Stomach (tissue), 9 donors: ENCODE data around the gene TMEM255B. TPM values are rescaled to one million over a fixed set of nuclear protein-coding genes. Genes with fewer than 3 reads are reported as not detected.

Experiments used
- DNase-seq, 2 donors: peaks; one replicate each; pipeline versions ENCODE4 v3.0.0 to v3.0.0-alpha.2; 2013 to 2019
- H3K27ac ChIP-seq, 5 donors: fragments of 200-600 bp in 4 of 5; sonication (generic) in 4 of 5; one replicate each; pipeline ENCODE4 v1.5.1; 2013 to 2019; ENCODE audit warnings: mild to moderate bottlenecking in 1 of 5, moderate library complexity in 1 of 5
- H3K27me3 ChIP-seq, 3 donors: fragments of 200-600 bp; sonication (generic); one replicate each; pipeline ENCODE4 v1.5.1; 2017 to 2019; ENCODE audit warnings: mixed run types in 1 of 3
- H3K36me3 ChIP-seq, 4 donors: fragments of 200-600 bp; sonication (generic); 1 replicate in 3 of 4; 2 replicates in 1 of 4; pipeline ENCODE4 v1.5.1; 2016 to 2019
- H3K4me1 ChIP-seq, 4 donors: fragments of 200-600 bp; sonication (generic); one replicate each; pipeline ENCODE4 v1.5.1; 2016 to 2019
- H3K4me3 ChIP-seq, 4 donors: fragments of 200-600 bp; sonication (generic) in 3 of 4; one replicate each; pipeline ENCODE4 v1.5.1; 2016 to 2019; ENCODE audit warnings: mild to moderate bottlenecking in 1 of 4
- H3K9me3 ChIP-seq, 4 donors: fragments of 200-600 bp; sonication (generic); one replicate each; pipeline ENCODE4 v1.5.1; 2016 to 2019
- CTCF ChIP-seq, 7 experiments: fragments of 450-650 bp in 4 of 7; fragments of 200-600 bp in 3 of 7; sonication (generic) in 3 of 7; IDR thresholded peaks; one replicate each; pipeline ENCODE4 v1.5.1; 2016 to 2019; ENCODE audit warnings: antibody characterized with exemption in 7 of 7, control low read depth in 2 of 7, mild to moderate bottlenecking in 1 of 7
- EP300 ChIP-seq: sonication (generic); formaldehyde crosslinking; IDR thresholded peaks from one replicate; pipeline ENCODE4 v1.6.1; 2017; ENCODE audit warnings: antibody characterized with exemption
- POLR2A ChIP-seq, 4 donors: fragments of 450-650 bp; IDR thresholded peaks; one replicate each; pipeline ENCODE4 v1.6.1; 2016; ENCODE audit warnings: antibody characterized with exemption in 4 of 4, control low read depth in 2 of 4, mild to moderate bottlenecking in 1 of 4, moderate library complexity in 1 of 4
- POLR2AphosphoS5 ChIP-seq, 3 donors: sonication (generic); formaldehyde crosslinking; IDR thresholded peaks; one replicate each; pipeline ENCODE4 v1.6.1; 2016; ENCODE audit warnings: antibody characterized with exemption in 3 of 3
- WGBS, 5 donors: extraction: QIAGEN DNeasy Blood & Tissue Kit in 3 of 5; methylation state at CpG; one replicate each; pipeline versions ENCODE4 v1.1.5 to v1.1.7; 2013 to 2018; 5-methylcytosine and 5-hydroxymethylcytosine counted together
- intact Hi-C: fragments of 100-400 bp; cut with DNase I; formaldehyde crosslinking; loops from one replicate; pipeline ENCODE4 v1.15.1; 2023; ENCODE audit warnings: low total_unique reads
- polyA plus RNA-seq, 3 donors: library from polyadenylated mRNA; stranded (reverse); fragments of 200-250 nt; gene quantifications; one replicate each; pipeline ENCODE4 v1.2.3, GENCODE V29; 2013
- total RNA-seq, 5 donors: library from RNA; depleted of rRNA; stranded (reverse); fragments of >200 nt; gene quantifications; one replicate each; pipeline versions ENCODE4 v1.1.0 to v1.2.3, GENCODE V29; 2014 to 2016
- donor health status: healthy with polysubstance abuse.
- donor health status: Bipolar disorder and iron deficiency.
- donor health status: healthy.

The TMEM255B gene
- total and polyA plus RNA-seq, 8 donors = 1.3 to 7.9 (median 4.6) TPM; not detected in 1

DNA sequence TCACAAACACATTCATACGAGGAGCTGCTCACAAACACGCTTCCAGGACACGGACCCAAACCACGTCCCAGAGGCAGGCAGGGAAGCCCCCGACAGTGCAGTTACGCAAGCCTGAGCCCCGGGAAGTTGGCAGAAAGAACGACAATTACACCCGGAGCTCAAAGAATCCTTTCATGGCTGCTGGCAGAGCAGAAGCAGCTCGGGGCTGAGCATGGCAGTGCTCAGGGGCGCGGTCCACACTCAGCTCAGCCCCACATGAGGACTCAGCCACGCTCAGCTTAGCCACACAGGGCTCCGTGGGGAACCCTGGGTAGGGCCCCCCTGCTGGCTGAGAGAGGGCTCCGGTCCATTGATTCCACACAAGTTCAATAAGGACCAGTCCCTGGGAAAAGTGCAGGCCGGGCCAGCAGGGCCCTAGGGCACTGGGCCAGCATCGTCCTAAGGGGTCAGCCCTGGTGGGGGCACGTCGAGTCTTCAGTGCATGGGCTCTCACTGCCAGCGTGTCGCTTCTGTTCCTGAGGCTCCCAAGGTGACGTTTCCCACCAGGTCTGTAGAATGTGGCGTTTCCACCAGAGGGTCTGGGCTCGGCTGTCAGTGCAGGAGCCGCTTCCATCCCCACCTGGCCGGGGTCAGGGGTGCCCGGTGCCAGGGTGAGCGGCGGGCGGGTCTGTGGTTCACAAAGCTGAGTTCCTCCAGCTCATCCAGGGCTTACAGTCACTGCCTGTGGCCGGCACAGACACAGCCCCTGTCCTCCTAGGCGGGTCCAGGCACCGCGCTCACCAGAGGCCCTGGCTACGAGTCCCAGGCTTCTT is 81.7 kb downstream of the TMEM255B start:
- Histone ChIP-seq H3K27me3 (no peaks in the 10 kb centered on the region), H3K4me3 (no peak overlapping the region), H3K9me3 (no peaks in the 10 kb centered on the region), H3K27ac (peak overlapping the region; percentile 34 to 85 (median 70)), H3K36me3 (peaks cover 0 to 38% (median 33%) of the 10 kb centered on the region in 4 donors), H3K4me1 (peaks cover 42 to 75% (median 58%) of the 10 kb centered on the region in 4 donors)
- DNase-seq = peak in 1 of 2 donors; percentile 63
- TF ChIP-seq POLR2AphosphoS5 (IDR thresholded peaks at IDR 0.05) = no peak
- TF ChIP-seq CTCF (IDR thresholded peaks at IDR 0.05) = no peak
- intact Hi-C loops = no loop called here
- WGBS, 5 donors = 58 to 70% (median 62%) methylated on average over 21 to 35 of the region's 35 CpGs

GRCh38 chr13:113841353-113841650 is 82.3 kb downstream of the TMEM255B start:
- H3K9me3 ChIP-seq = no peaks in the 10 kb centered on the region
- intact Hi-C loops = no loop called here
- peak overlapping the region in 3 of 5 donors; percentile 70 to 85 (median 77) for H3K27ac ChIP-seq
- no peak for DNase-seq
- H3K4me1 ChIP-seq = peaks cover 42 to 78% (median 58%) of the 10 kb centered on the region in 4 donors
- H3K27me3 ChIP-seq = no peaks in the 10 kb centered on the region
- no peak for TF ChIP-seq POLR2AphosphoS5 (IDR thresholded peaks at IDR 0.05)
- no peak for TF ChIP-seq POLR2A (IDR thresholded peaks at IDR 0.05)
- TF ChIP-seq CTCF (IDR thresholded peaks at IDR 0.05) = no peak
- no peak for TF ChIP-seq EP300
- WGBS, 5 donors = 64 to 85% (median 69%) methylated on average over 15 of the region's 15 CpGs
- peaks cover 0 to 42% (median 38%) of the 10 kb centered on the region in 4 donors for H3K36me3 ChIP-seq
- no peak overlapping the region for H3K4me3 ChIP-seq

DNA sequence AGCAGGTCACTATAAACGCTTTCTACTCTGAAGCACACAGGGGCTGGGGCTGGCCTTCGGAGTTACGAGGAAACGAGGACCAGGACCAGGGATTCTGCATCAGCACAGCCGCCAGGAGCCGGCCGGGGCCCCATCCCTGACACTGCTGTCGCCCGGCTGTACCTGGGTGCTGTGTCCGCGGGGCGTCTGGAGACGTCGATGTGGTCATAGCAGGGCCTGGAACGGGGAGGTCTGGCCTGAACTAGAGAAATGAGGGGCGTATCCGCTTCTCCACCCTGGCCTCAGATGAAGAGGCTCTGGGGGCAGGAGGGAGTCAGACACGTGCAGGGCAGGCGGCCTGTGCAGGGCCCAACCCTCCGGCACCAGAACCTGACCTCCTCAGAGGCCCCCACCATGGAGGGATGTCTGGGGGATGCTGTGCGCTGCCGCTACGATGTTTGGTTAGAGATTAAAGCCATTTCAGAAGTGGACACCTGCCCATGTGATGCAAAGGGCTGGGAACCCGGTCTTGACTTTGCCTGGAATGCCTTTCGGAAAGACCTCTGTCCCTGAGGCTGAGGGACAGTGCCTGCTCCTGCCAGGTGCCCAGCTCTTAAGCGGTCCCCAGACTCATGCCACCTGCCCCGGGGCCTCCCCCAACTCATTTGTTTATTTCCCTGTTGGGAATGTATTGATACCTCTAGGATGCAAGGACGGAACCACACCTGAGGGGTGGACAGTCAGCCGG is 83.5 kb downstream of the TMEM255B start:
- TF ChIP-seq POLR2A (IDR thresholded peaks at IDR 0.05) = no peak
- TF ChIP-seq POLR2AphosphoS5 (IDR thresholded peaks at IDR 0.05) = no peak
- TF ChIP-seq EP300 = no peak
- TF ChIP-seq CTCF (IDR thresholded peaks at IDR 0.05) = no peak
- intact Hi-C loops = no loop called here
- Histone ChIP-seq H3K4me3 (no peak overlapping the region), H3K9me3 (no peaks in the 10 kb centered on the region), H3K4me1 (peaks cover 34 to 69% (median 49%) of the 10 kb centered on the region in 4 donors), H3K36me3 (peaks cover 4 to 53% (median 48%) of the 10 kb centered on the region in 4 donors), H3K27me3 (no peaks in the 10 kb centered on the region), H3K27ac (no peak overlapping the region)
- DNase-seq = no peak
- 91 to 95% (median 93%) methylated on average over 26 to 29 of the region's 29 CpGs for WGBS, 5 donors

- H3K9me3 ChIP-seq = no peaks in the 10 kb centered on the region
- TF ChIP-seq CTCF (IDR thresholded peaks at IDR 0.05) = no peak
- TF ChIP-seq EP300 = no peak
- no peak for TF ChIP-seq POLR2AphosphoS5 (IDR thresholded peaks at IDR 0.05)
- no peak for TF ChIP-seq POLR2A (IDR thresholded peaks at IDR 0.05)
- H3K27ac ChIP-seq = no peak overlapping the region
- intact Hi-C loops = no loop called here
- DNase-seq = no peak
- 49 to 89% (median 69%) methylated on average over 30 of the region's 30 CpGs for WGBS, 5 donors
- H3K27me3 ChIP-seq = no peaks in the 10 kb centered on the region
- H3K4me1 ChIP-seq = peaks cover 28 to 64% (median 44%) of the 10 kb centered on the region in 4 donors
- no peak overlapping the region for H3K4me3 ChIP-seq
- peaks cover 4 to 56% (median 49%) of the 10 kb centered on the region in 4 donors for H3K36me3 ChIP-seq
These were observed 84.1 kb downstream of the TMEM255B start for GRCh38 chr13:113843063-113843654.
